OCI-LY3 (cell line): ENCODE data around the gene RPL29.
A peak's percentile ranks its signal among the peaks of the same experiment; 100 is the strongest.

Experiments
- H2AFZ ChIP-seq: fragments of 200-600, 300-600 bp; shearing (Covaris generic); 2 replicates; pipeline ENCODE4 v1.6.0; 2014; ENCODE audit warnings: antibody characterized with exemption, low read depth, low read length
- H3K27ac ChIP-seq: fragments of 200-600, 300-600 bp; sonication (generic); 2 replicates; pipeline ENCODE4 v1.5.1; 2014; ENCODE audit warnings: mild to moderate bottlenecking, low read length, moderate library complexity, mixed read lengths
- H3K27me3 ChIP-seq: fragments of 200-600, 300-600 bp; sonication (generic); 2 replicates; pipeline ENCODE4 v1.6.1; 2014; ENCODE audit warnings: low read depth, low read length, mixed read lengths
- H3K36me3 ChIP-seq: fragments of 200-600, 300-600 bp; sonication (generic); replicated peaks from 2 replicates; pipeline ENCODE3; 2014; ENCODE audit warnings: low read depth, low read length, mixed read lengths
- H3K4me1 ChIP-seq: fragments of 300-600, 200-600 bp; sonication (generic); 2 replicates; pipeline ENCODE4 v1.6.1; 2014; ENCODE audit warnings: low read length, mixed read lengths
- H3K4me2 ChIP-seq: fragments of 200-600, 300-600 bp; sonication (generic); 2 replicates; pipeline ENCODE4 v1.6.1; 2014; ENCODE audit warnings: low read length, mixed read lengths
- H3K4me3 ChIP-seq: fragments of 300-600, 200-600 bp; sonication (generic); 2 replicates; pipeline ENCODE4 v1.5.1; 2014; ENCODE audit warnings: antibody characterized with exemption, mild to moderate bottlenecking, low read length, moderate library complexity
- H3K79me2 ChIP-seq: fragments of 300-600, 200-600 bp; shearing (Covaris generic); 2 replicates; pipeline ENCODE4 v1.6.1; 2014; ENCODE audit warnings: mild to moderate bottlenecking, low read length, mixed read lengths
- H3K9ac ChIP-seq: fragments of 300-600, 200-600 bp; shearing (Covaris generic); 2 replicates; pipeline ENCODE4 v1.6.0; 2014; ENCODE audit warnings: mild to moderate bottlenecking, low read length, moderate library complexity
- H3K9me3 ChIP-seq: fragments of 200-600, 300-600 bp; shearing (Covaris generic); 2 replicates; pipeline ENCODE4 v1.6.1; 2014; ENCODE audit warnings: low read length, mixed read lengths; ENCODE audit not compliant: insufficient read depth
- H4K20me1 ChIP-seq: fragments of 200-600, 300-600 bp; sonication (generic); 2 replicates; pipeline ENCODE4 v1.6.1; 2016; ENCODE audit warnings: low read length, mixed read lengths; ENCODE audit not compliant: insufficient read depth
- EZH2phosphoT487 ChIP-seq: fragments of 200-600 bp; shearing (Covaris generic); IDR thresholded peaks from 2 replicates; pipeline ENCODE4 v1.6.1; 2018; ENCODE audit warnings: antibody characterized with exemption, mixed run types, low read depth
- TF ChIP-seq, protein P1 (sequence below): fragments of 200-600, 300-600 bp; sonication (generic); IDR thresholded peaks from 2 replicates; pipeline ENCODE4 v1.5.1; 2014; ENCODE audit warnings: antibody characterized with exemption, low read length, low read depth

Gene RPL29

GRCh38 chr3:51955175-51955892 lies 40.4 kb downstream of the RPL29 start, which contains the start of gene GPR62:
GPR62 (plus strand) TSS chr3:51955381; CDS start chr3:51955653, 272 bp downstream.
- Histone ChIP-seq H3K4me2 (no peak within 1 kb of the TSS), H3K79me2 (no peaks in the 10 kb centered on the region), H3K36me3 (no peaks in the 10 kb centered on the region), H3K4me1 (peaks cover 8% of the 10 kb centered on the region; the same call in 1 of the 2 replicates), H2AFZ (no peak within 1 kb of the TSS), H3K4me3 (no peak within 1 kb of the TSS), H4K20me1 (no peaks in the 10 kb centered on the region), H3K9ac (no peak within 1 kb of the TSS), H3K27me3 (no peaks in the 10 kb centered on the region), H3K27ac (no peak within 1 kb of the TSS), H3K9me3 (no peaks in the 10 kb centered on the region)
- TF ChIP-seq EZH2phosphoT487, result no peak
- TF ChIP-seq, protein P1, sequence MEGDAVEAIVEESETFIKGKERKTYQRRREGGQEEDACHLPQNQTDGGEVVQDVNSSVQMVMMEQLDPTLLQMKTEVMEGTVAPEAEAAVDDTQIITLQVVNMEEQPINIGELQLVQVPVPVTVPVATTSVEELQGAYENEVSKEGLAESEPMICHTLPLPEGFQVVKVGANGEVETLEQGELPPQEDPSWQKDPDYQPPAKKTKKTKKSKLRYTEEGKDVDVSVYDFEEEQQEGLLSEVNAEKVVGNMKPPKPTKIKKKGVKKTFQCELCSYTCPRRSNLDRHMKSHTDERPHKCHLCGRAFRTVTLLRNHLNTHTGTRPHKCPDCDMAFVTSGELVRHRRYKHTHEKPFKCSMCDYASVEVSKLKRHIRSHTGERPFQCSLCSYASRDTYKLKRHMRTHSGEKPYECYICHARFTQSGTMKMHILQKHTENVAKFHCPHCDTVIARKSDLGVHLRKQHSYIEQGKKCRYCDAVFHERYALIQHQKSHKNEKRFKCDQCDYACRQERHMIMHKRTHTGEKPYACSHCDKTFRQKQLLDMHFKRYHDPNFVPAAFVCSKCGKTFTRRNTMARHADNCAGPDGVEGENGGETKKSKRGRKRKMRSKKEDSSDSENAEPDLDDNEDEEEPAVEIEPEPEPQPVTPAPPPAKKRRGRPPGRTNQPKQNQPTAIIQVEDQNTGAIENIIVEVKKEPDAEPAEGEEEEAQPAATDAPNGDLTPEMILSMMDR, result no peak

- no peak overlapping the region for H3K27ac ChIP-seq
- H3K27me3 ChIP-seq, result no peaks in the 10 kb centered on the region
- no peaks in the 10 kb centered on the region for H3K36me3 ChIP-seq
- no peaks in the 10 kb centered on the region for H3K79me2 ChIP-seq
- TF ChIP-seq EZH2phosphoT487, result no peak
- TF ChIP-seq, protein P1, result no peak
- H4K20me1 ChIP-seq, result no peaks in the 10 kb centered on the region
- H3K4me3 ChIP-seq, result no peak overlapping the region
- no peak overlapping the region for H2AFZ ChIP-seq
- H3K9me3 ChIP-seq, result no peaks in the 10 kb centered on the region
- H3K4me1 ChIP-seq, result peaks cover 8% of the 10 kb centered on the region; the same call in 1 of the 2 replicates
- H3K9ac ChIP-seq, result no peak overlapping the region
- no peak overlapping the region for H3K4me2 ChIP-seq
These were observed 41.0 kb downstream of the RPL29 start for GRCh38 chr3:51954713-51955112.

DNA sequence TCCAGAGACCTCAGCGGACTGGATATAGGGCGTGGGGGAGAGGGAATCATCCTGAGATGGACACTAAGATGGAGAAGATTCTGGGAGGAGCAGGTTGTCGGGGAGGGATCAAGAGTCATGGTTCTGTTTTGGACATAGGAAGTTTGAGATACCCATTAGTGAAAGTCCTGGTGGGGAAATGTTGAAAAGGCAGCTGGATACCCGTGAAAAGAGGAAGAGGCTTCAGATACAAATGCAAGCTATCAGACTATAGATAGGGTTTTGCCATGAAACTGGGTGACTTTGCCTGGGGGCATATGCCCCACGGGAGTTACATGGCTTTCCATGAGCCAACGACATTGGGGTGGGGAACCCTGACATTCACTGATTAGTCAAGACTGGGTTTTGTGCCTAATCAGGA lies 41.6 kb downstream of the RPL29 start:
- no peak overlapping the region for H3K4me3 ChIP-seq
- no peaks in the 10 kb centered on the region for H4K20me1 ChIP-seq
- H3K27me3 ChIP-seq, result no peaks in the 10 kb centered on the region
- peaks cover 8% of the 10 kb centered on the region; the same call in 1 of the 2 replicates for H3K4me1 ChIP-seq
- no peak for TF ChIP-seq EZH2phosphoT487
- TF ChIP-seq, protein P1, result no peak
- H3K79me2 ChIP-seq, result no peaks in the 10 kb centered on the region
- H3K27ac ChIP-seq, result no peak overlapping the region
- no peak overlapping the region for H3K9ac ChIP-seq
- no peak overlapping the region for H2AFZ ChIP-seq
- H3K36me3 ChIP-seq, result no peaks in the 10 kb centered on the region
- no peaks in the 10 kb centered on the region for H3K9me3 ChIP-seq
- H3K4me2 ChIP-seq, result no peak overlapping the region

- Histone ChIP-seq H3K4me3 (no peak overlapping the region), H3K4me2 (peak overlapping the region; percentile 1; the same call in 1 of the 2 replicates), H3K27ac (no peak overlapping the region), H4K20me1 (no peaks in the 10 kb centered on the region), H3K4me1 (peaks cover 8% of the 10 kb centered on the region; the same call in 1 of the 2 replicates), H2AFZ (peak overlapping the region; percentile 3; the same call in 1 of the 2 replicates), H3K36me3 (no peaks in the 10 kb centered on the region), H3K9me3 (no peaks in the 10 kb centered on the region), H3K9ac (no peak overlapping the region), H3K27me3 (no peaks in the 10 kb centered on the region), H3K79me2 (no peaks in the 10 kb centered on the region)
- no peak for TF ChIP-seq EZH2phosphoT487
- TF ChIP-seq, protein P1, result no peak
These were observed 42.2 kb downstream of the RPL29 start for GRCh38 chr3:51953445-51953844.
